Daoy (cell line): ENCODE results near the gene PRKG1. TPM values are rescaled to one million over a fixed set of nuclear protein-coding genes. Genes with fewer than 3 reads are reported as not detected.
"Not testable (repeated sequence)": the region's sequence is repeated elsewhere in the genome, so short reads cannot be mapped to it uniquely, and the experiment has no call there.

ENCODE experiments used
- DNase-seq: peaks from one replicate; pipeline ENCODE4 v3.0.0-alpha.2; 2015; ENCODE audit warnings: low read depth
- total RNA-seq: library from RNA; depleted of rRNA; stranded (reverse); fragments of >200 nt; shearing (Covaris generic); gene quantifications from 2 replicates; pipeline ENCODE4 v1.2.3, GENCODE V29; 2014

PRKG1 gene
- total RNA-seq, 1 experiment from 2014 or later = 1.5 TPM

GRCh38 chr10:51643734-51644133 lies 569.4 kb downstream of the PRKG1 start:
- peak; percentile 5 for DNase-seq

GRCh38 chr10:51649064-51649463 lies 574.8 kb downstream of the PRKG1 start:
- DNase-seq = no peak

GRCh38 chr10:51651063-51651462 lies 576.8 kb downstream of the PRKG1 start:
- no peak for DNase-seq

- no peak for DNase-seq
Measured at GRCh38 chr10:51653025-51653424, 578.7 kb downstream of the PRKG1 start.

- DNase-seq = no peak
Measured at GRCh38 chr10:51654918-51655317, 580.6 kb downstream of the PRKG1 start.

GRCh38 chr10:51656503-51656902 lies 582.2 kb downstream of the PRKG1 start:
- no peak for DNase-seq

GRCh38 chr10:51658000-51658399 lies 583.7 kb downstream of the PRKG1 start:
- DNase-seq = no peak

- DNase-seq = no peak
Measured at GRCh38 chr10:51659344-51659743, 585.1 kb downstream of the PRKG1 start.

GRCh38 chr10:51663086-51663485 lies 588.8 kb downstream of the PRKG1 start:
- DNase-seq = no peak

GRCh38 chr10:51666456-51666855 lies 592.2 kb downstream of the PRKG1 start:
- no peak for DNase-seq

- peak; percentile 55 for DNase-seq
Measured at GRCh38 chr10:51667678-51668335, 593.5 kb downstream of the PRKG1 start.

- DNase-seq = no peak
Measured at GRCh38 chr10:51668336-51668689, 594.0 kb downstream of the PRKG1 start.

- no peak for DNase-seq
Measured at GRCh38 chr10:51669041-51669440, 594.8 kb downstream of the PRKG1 start.

GRCh38 chr10:51672039-51672535 lies 597.8 kb downstream of the PRKG1 start:
- DNase-seq = no peak

- DNase-seq = no peak
Measured at GRCh38 chr10:51675088-51675487, 600.8 kb downstream of the PRKG1 start.

GRCh38 chr10:51679841-51680240 lies 605.6 kb downstream of the PRKG1 start:
- no peak for DNase-seq

GRCh38 chr10:51683031-51683691 lies 608.9 kb downstream of the PRKG1 start:
- DNase-seq = no peak

GRCh38 chr10:51685768-51686167 lies 611.5 kb downstream of the PRKG1 start:
- DNase-seq = peak; percentile 19

GRCh38 chr10:51687296-51687695 lies 613.0 kb downstream of the PRKG1 start:
- no peak for DNase-seq

- not testable (repeated sequence) for DNase-seq
Measured at GRCh38 chr10:51688826-51689225, 614.5 kb downstream of the PRKG1 start.

- DNase-seq = no peak
Measured at GRCh38 chr10:51689536-51689935, 615.2 kb downstream of the PRKG1 start.

- DNase-seq = no peak
Measured at GRCh38 chr10:51691135-51691534, 616.8 kb downstream of the PRKG1 start.

- DNase-seq = no peak
Measured at GRCh38 chr10:51694086-51694768, 619.9 kb downstream of the PRKG1 start.
